K562 (cell line): Measurements from ENCODE around the gene PDE4A. TPM values are rescaled to one million over a fixed set of nuclear protein-coding genes. Genes with fewer than 3 reads are reported as not detected.

Experiments
- ARHGAP35 ChIP-seq: fragments of 450-650 bp; IDR thresholded peaks from 2 replicates; pipeline ENCODE4 v1.6.1; 2018; ENCODE audit not compliant: partially characterized antibody
- ATF1 ChIP-seq, 2 experiments: fragments of 450-650 bp in 1 of 2; IDR thresholded peaks; 2 replicates each; pipeline ENCODE4 v1.6.1; 2016; ENCODE audit warnings: missing compliant biosample characterization in 1 of 2, missing genetic modification characterization in 1 of 2
- CBFA2T2 ChIP-seq: fragments of 450-650 bp; conservative IDR thresholded peaks from 2 replicates; pipeline ENCODE4 v1.6.1; 2017; ENCODE audit warnings: mild to moderate bottlenecking
- IRF2 ChIP-seq: sonication (generic); formaldehyde crosslinking; IDR thresholded peaks from 2 replicates; pipeline ENCODE4 v1.8.1; 2022; ENCODE audit warnings: mild to moderate bottlenecking, missing genetic modification reagents
- KDM4B ChIP-seq, 2 experiments: fragments of 450-650 bp in 1 of 2; sonication (generic) in 1 of 2; IDR thresholded peaks; 2 replicates each; pipeline ENCODE4 v1.6.1; 2016 to 2017; ENCODE audit warnings: borderline replicate concordance in 2 of 2, antibody characterized with exemption in 1 of 2, low read depth in 1 of 2, mild to moderate bottlenecking in 1 of 2
- NR3C1 ChIP-seq: sonication (generic); formaldehyde crosslinking; IDR thresholded peaks from 2 replicates; pipeline ENCODE4 v1.8.1; 2022; ENCODE audit warnings: missing genetic modification reagents
- PHB ChIP-seq: fragments of 250-450 bp; sonication (Bioruptor Pico); IDR thresholded peaks from 2 replicates; pipeline ENCODE4 v1.5.0; 2021
- POLR2AphosphoS5 ChIP-seq: IDR thresholded peaks from 2 replicates; pipeline ENCODE4 v1.6.1; 2011; ENCODE audit warnings: mild to moderate bottlenecking, low read depth, low read length, moderate library complexity; ENCODE audit not compliant: control insufficient read depth, insufficient read depth
- RBFOX2 ChIP-seq: fragments of 200-400 bp; formaldehyde crosslinking; IDR thresholded peaks from 2 replicates; pipeline ENCODE4 v1.6.1; 2017; ENCODE audit warnings: low read depth, mild to moderate bottlenecking, low read length, moderate library complexity
- RFX1 ChIP-seq: fragments of 450-650 bp; IDR thresholded peaks from 2 replicates; pipeline ENCODE4 v1.6.1; 2016; ENCODE audit warnings: mild to moderate bottlenecking, moderate library complexity
- RUNX1 ChIP-seq: sonication (generic); IDR thresholded peaks from 2 replicates; pipeline ENCODE4 v1.6.1; 2016; ENCODE audit warnings: antibody characterized with exemption, low read depth
- SAFB2 ChIP-seq: fragments of 200-400 bp; formaldehyde crosslinking; IDR thresholded peaks from 2 replicates; pipeline ENCODE4 v1.6.1; 2018; ENCODE audit warnings: borderline replicate concordance, low read length, low read depth, moderate library complexity; ENCODE audit not compliant: severe bottlenecking
- SIN3B ChIP-seq: fragments of 450-650 bp; IDR thresholded peaks from 2 replicates; pipeline ENCODE4 v1.6.1; 2017; ENCODE audit warnings: low read depth, mild to moderate bottlenecking, moderate library complexity
- SMARCA4 ChIP-seq: fragments of 450-650 bp; IDR thresholded peaks from 2 replicates; pipeline ENCODE4 v1.6.1; 2016
- SMC3 ChIP-seq: conservative IDR thresholded peaks from 2 replicates; pipeline ENCODE4 v1.6.1; 2011; ENCODE audit warnings: low read depth, low read length, improper control_type of control experiment; ENCODE audit not compliant: insufficient read depth
- TAF7 ChIP-seq: fragments of 450-650 bp; IDR thresholded peaks from 2 replicates; pipeline ENCODE4 v1.6.1; 2016; ENCODE audit warnings: missing genetic modification characterization, missing compliant biosample characterization
- TCF3 ChIP-seq: sonication (generic); formaldehyde crosslinking; IDR thresholded peaks from 2 replicates; pipeline ENCODE4 v1.4.0; 2020; ENCODE audit warnings: mild to moderate bottlenecking, missing genetic modification reagents
- TCF7 ChIP-seq: sonication (generic); IDR thresholded peaks from 2 replicates; pipeline ENCODE4 v1.6.1; 2016; ENCODE audit warnings: antibody characterized with exemption, borderline replicate concordance
- XRCC3 ChIP-seq: fragments of 450-650 bp; IDR thresholded peaks from 2 replicates; pipeline ENCODE4 v1.6.1; 2017; ENCODE audit warnings: mild to moderate bottlenecking, moderate library complexity
- ZFX ChIP-seq: sonication (generic); formaldehyde crosslinking; IDR thresholded peaks from 2 replicates; pipeline ENCODE4 v1.8.0; 2022; ENCODE audit warnings: mild to moderate bottlenecking, missing genetic modification reagents, moderate library complexity
- ZNF253 ChIP-seq: fragments of 250-450 bp; sonication (Bioruptor Pico); conservative IDR thresholded peaks from 2 replicates; pipeline ENCODE4 v1.6.1; 2021; ENCODE audit warnings: mild to moderate bottlenecking
- ZNF263 ChIP-seq: sonication (generic); formaldehyde crosslinking; IDR thresholded peaks from 2 replicates; pipeline ENCODE4 v1.8.0; 2022; ENCODE audit warnings: mild to moderate bottlenecking, missing genetic modification reagents, borderline replicate concordance
- ZNF551 ChIP-seq: fragments of 250-450 bp; sonication (Bioruptor Pico); IDR thresholded peaks from 2 replicates; pipeline ENCODE4 v1.5.0; 2021; ENCODE audit warnings: mild to moderate bottlenecking, moderate library complexity
- ZNF785 ChIP-seq: fragments of 250-450 bp; sonication (Bioruptor Pico); IDR thresholded peaks from 2 replicates; pipeline ENCODE4 v1.4.0; 2020; ENCODE audit warnings: mild to moderate bottlenecking
- polyA plus RNA-seq, 8 experiments: library from polyadenylated mRNA; depleted of rRNA in 4 of 8; stranded (reverse) in 5 of 8; unstranded in 3 of 8; fragments of >200 nt; fragmentation: Nextera tagmentation in 2 of 8; fragmentation: Illumina TruSeq in 1 of 8; extraction: Ambion mirVana in 2 of 8; extraction: Trizol in 1 of 8; gene quantifications; 2 replicates each; pipeline versions ENCODE4 v1.2.1 to v1.2.3, GENCODE V29; 2011 to 2014; ENCODE audit warnings: inconsistent platforms in 1 of 8, missing spikeins in 1 of 8
- total RNA-seq, 7 experiments: library from RNA; depleted of rRNA in 6 of 7; stranded (reverse); fragments of >200 nt in 6 of 7; fragmentation: Illumina TruSeq in 2 of 7; extraction: Trizol in 2 of 7; gene quantifications; 2 replicates each; pipeline versions ENCODE4 v1.2.1 to v1.2.3, GENCODE V29; 2011 to 2021; ENCODE audit warnings: low replicate concordance in 1 of 7
- TF ChIP-seq, protein P1 (sequence below): fragments of 450-650 bp; IDR thresholded peaks from 2 replicates; pipeline ENCODE4 v1.7.0; 2016; ENCODE audit warnings: borderline replicate concordance
- TF ChIP-seq, protein P2 (sequence below): fragments of 450-650 bp; IDR thresholded peaks from 2 replicates; pipeline ENCODE4 v1.6.1; 2016; ENCODE audit warnings: antibody characterized with exemption
- TF ChIP-seq, protein P3 (sequence below): fragments of 450-650 bp; formaldehyde crosslinking; IDR thresholded peaks from 2 replicates; pipeline ENCODE4 v1.4.0; 2020; ENCODE audit warnings: mild to moderate bottlenecking

Gene PDE4A
- total and polyA plus RNA-seq, 9 of the 15 experiments (the other 6 are each of a cell fraction or from before 2014, with no cell fraction given) = 0.66 to 26.9 (median 4.6) TPM

DNA sequence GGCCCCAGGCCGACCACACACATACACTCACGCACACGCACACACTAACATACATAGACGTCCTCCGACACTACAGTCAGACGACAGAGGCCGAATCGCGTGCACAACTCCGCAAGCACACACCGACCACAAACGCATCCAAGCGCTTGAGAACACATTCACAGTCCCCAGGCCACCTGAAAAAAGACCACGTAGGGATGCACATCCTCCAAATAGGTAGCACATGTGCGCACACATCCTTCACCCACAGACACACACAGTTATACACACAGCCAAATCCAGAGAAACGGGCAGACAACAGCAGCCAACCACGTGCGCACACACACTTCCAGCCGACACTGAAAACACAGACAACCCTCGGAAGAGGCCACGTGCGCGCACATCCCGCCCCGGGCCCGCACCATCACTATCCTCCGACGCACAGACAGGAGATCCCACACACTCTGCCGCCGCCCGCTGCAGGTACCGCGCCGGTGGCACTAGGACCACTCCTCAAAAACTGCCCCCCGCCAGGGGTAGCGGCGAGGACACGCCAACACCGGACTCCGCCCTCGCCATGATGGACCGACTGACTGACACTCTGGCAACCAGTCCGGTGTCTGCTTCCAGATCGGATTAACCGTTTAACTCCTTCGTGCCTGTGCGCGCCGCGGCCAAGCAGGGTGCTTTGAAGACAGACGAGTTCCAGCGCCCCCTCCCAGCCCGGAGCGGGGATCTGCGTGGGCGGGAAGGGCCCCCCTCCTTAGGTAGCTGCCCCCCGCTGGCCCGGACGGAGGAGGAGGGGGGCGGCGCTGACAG, 493 bp upstream of the PDE4A start (continued):
- TF ChIP-seq ARHGAP35 = no peak
- no peak for TF ChIP-seq SMC3
- no peak for TF ChIP-seq CBFA2T2
- TF ChIP-seq RBFOX2 = peak; percentile 79
- no peak for TF ChIP-seq TAF7
- no peak; a peak in 2 of 4 replicates for TF ChIP-seq KDM4B (IDR thresholded peaks at IDR 0.05; ENCODE audit: borderline replicate concordance in 2 of 2, low read depth in 1 of 2)
- TF ChIP-seq TCF3 (CRISPR knock-in tag) = no peak
- no peak for TF ChIP-seq NR3C1 (CRISPR knock-in tag)
- TF ChIP-seq SMARCA4 = no peak
- no peak for TF ChIP-seq SIN3B
- TF ChIP-seq PHB (CRISPR knock-in tag) = no peak
- TF ChIP-seq ZNF253 (CRISPR knock-in tag) = no peak
- no peak for TF ChIP-seq RUNX1
- peak; percentile 45 for TF ChIP-seq ZFX (CRISPR knock-in tag)
- TF ChIP-seq ZNF551 (CRISPR knock-in tag) = no peak
- no peak for TF ChIP-seq TCF7
- peak; percentile 4; the same call in 1 of the 2 replicates for TF ChIP-seq ZNF263
- TF ChIP-seq, protein P1, sequence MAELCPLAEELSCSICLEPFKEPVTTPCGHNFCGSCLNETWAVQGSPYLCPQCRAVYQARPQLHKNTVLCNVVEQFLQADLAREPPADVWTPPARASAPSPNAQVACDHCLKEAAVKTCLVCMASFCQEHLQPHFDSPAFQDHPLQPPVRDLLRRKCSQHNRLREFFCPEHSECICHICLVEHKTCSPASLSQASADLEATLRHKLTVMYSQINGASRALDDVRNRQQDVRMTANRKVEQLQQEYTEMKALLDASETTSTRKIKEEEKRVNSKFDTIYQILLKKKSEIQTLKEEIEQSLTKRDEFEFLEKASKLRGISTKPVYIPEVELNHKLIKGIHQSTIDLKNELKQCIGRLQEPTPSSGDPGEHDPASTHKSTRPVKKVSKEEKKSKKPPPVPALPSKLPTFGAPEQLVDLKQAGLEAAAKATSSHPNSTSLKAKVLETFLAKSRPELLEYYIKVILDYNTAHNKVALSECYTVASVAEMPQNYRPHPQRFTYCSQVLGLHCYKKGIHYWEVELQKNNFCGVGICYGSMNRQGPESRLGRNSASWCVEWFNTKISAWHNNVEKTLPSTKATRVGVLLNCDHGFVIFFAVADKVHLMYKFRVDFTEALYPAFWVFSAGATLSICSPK = no peak
- no peak for TF ChIP-seq POLR2AphosphoS5
- TF ChIP-seq SAFB2 = no peak
- TF ChIP-seq, protein P2, sequence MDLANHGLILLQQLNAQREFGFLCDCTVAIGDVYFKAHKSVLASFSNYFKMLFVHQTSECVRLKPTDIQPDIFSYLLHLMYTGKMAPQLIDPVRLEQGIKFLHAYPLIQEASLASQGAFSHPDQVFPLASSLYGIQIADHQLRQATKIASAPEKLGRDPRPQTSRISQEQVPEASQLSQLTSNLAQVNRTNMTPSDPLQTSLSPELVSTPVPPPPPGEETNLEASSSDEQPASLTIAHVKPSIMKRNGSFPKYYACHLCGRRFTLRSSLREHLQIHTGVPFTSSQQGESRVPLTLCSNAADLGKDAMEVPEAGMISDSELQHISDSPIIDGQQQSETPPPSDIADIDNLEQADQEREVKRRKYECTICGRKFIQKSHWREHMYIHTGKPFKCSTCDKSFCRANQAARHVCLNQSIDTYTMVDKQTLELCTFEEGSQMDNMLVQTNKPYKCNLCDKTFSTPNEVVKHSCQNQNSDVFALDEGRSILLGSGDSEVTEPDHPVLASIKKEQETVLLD = peak; percentile 65
- TF ChIP-seq XRCC3 = no peak
- no peak for TF ChIP-seq ATF1 (CRISPR knock-in tag; IDR thresholded peaks at IDR 0.05)
- peak; percentile 87 for TF ChIP-seq ATF1 (tag; IDR thresholded peaks at IDR 0.05)
- TF ChIP-seq, protein P3, sequence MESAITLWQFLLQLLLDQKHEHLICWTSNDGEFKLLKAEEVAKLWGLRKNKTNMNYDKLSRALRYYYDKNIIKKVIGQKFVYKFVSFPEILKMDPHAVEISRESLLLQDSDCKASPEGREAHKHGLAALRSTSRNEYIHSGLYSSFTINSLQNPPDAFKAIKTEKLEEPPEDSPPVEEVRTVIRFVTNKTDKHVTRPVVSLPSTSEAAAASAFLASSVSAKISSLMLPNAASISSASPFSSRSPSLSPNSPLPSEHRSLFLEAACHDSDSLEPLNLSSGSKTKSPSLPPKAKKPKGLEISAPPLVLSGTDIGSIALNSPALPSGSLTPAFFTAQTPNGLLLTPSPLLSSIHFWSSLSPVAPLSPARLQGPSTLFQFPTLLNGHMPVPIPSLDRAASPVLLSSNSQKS = no peak
- TF ChIP-seq ZNF785 (CRISPR knock-in tag) = no peak
- TF ChIP-seq IRF2 (CRISPR knock-in tag) = no peak
- TF ChIP-seq RFX1 = no peak
